H9 (cell line): ENCODE data around the gene PDE1A. TPM values are rescaled to one million over a fixed set of nuclear protein-coding genes. Genes with fewer than 3 reads are reported as not detected.

Experiments
- DNase-seq: peaks from one replicate; pipeline ENCODE4 v3.0.0-alpha.2; 2017
- H2AFZ ChIP-seq: one replicate; pipeline ENCODE4 v1.6.1; 2013; ENCODE audit warnings: mild to moderate bottlenecking, low read length, control low read depth, moderate library complexity
- H2AK5ac ChIP-seq: 2 replicates; pipeline ENCODE4 v1.6.1; 2013; ENCODE audit warnings: low read length, control low read depth, mixed read lengths; ENCODE audit not compliant: insufficient read length
- H2BK120ac ChIP-seq: one replicate; pipeline ENCODE4 v1.6.1; 2013; ENCODE audit warnings: low read depth, mild to moderate bottlenecking, low read length, control low read depth, inconsistent platforms; ENCODE audit not compliant: poor library complexity, severe bottlenecking
- H2BK12ac ChIP-seq: 2 replicates; pipeline ENCODE4 v1.6.1; 2013; ENCODE audit warnings: low read length, control low read depth, mixed read lengths, low read depth; ENCODE audit not compliant: insufficient read length
- H2BK15ac ChIP-seq: 2 replicates; pipeline ENCODE4 v1.6.1; 2013; ENCODE audit warnings: low read depth, low read length, control low read depth
- H2BK20ac ChIP-seq: one replicate; pipeline ENCODE4 v1.6.1; 2013; ENCODE audit warnings: low read depth, mild to moderate bottlenecking, low read length, control low read depth, inconsistent platforms; ENCODE audit not compliant: poor library complexity, severe bottlenecking
- H2BK5ac ChIP-seq: 2 replicates; pipeline ENCODE4 v1.6.1; 2013; ENCODE audit warnings: low read length, control low read depth, mixed read lengths; ENCODE audit not compliant: insufficient read length
- H3K14ac ChIP-seq: 2 replicates; pipeline ENCODE4 v1.6.1; 2013; ENCODE audit warnings: low read length, control low read depth; ENCODE audit not compliant: insufficient read depth
- H3K18ac ChIP-seq: 2 replicates; pipeline ENCODE4 v1.6.1; 2013; ENCODE audit warnings: low read depth, mild to moderate bottlenecking, mixed read lengths, low read length, control low read depth; ENCODE audit not compliant: insufficient read length
- H3K23ac ChIP-seq: 2 replicates; pipeline ENCODE4 v1.6.1; 2013; ENCODE audit warnings: low read length, control low read depth, mixed read lengths, low read depth; ENCODE audit not compliant: insufficient read length
- H3K23me2 ChIP-seq: 2 replicates; pipeline ENCODE4 v1.6.1; 2013; ENCODE audit warnings: low read depth, mild to moderate bottlenecking, mixed read lengths, low read length, control low read depth; ENCODE audit not compliant: insufficient read length, poor library complexity, severe bottlenecking
- H3K27ac ChIP-seq: 2 replicates; pipeline ENCODE4 v1.5.1; 2013; ENCODE audit warnings: low read length, control low read depth, mixed read lengths, low read depth; ENCODE audit not compliant: insufficient read length
- H3K27me3 ChIP-seq: 2 replicates; pipeline ENCODE4 v1.6.1; 2013; ENCODE audit warnings: low read length, control low read depth, inconsistent platforms; ENCODE audit not compliant: insufficient read depth
- H3K4ac ChIP-seq: 2 replicates; pipeline ENCODE4 v1.6.1; 2013; ENCODE audit warnings: low read depth, mild to moderate bottlenecking, control low read depth, inconsistent platforms, low read length, moderate library complexity
- H3K4me1 ChIP-seq: 2 replicates; pipeline ENCODE4 v1.6.1; 2013; ENCODE audit warnings: low read length, control low read depth, inconsistent platforms; ENCODE audit not compliant: insufficient read depth
- H3K4me2 ChIP-seq: 2 replicates; pipeline ENCODE4 v1.6.1; 2013; ENCODE audit warnings: low read length, control low read depth, mixed read lengths; ENCODE audit not compliant: insufficient read length, insufficient read depth
- H3K56ac ChIP-seq: 2 replicates; pipeline ENCODE4 v1.6.1; 2013; ENCODE audit warnings: low read depth, mild to moderate bottlenecking, mixed read lengths, low read length, control low read depth; ENCODE audit not compliant: insufficient read length
- H3K79me1 ChIP-seq: 2 replicates; pipeline ENCODE4 v1.6.1; 2013; ENCODE audit warnings: low read depth, mild to moderate bottlenecking, moderate library complexity, low read length, control low read depth, inconsistent platforms; ENCODE audit not compliant: insufficient read depth, poor library complexity, severe bottlenecking
- H3K79me2 ChIP-seq: 2 replicates; pipeline ENCODE4 v1.6.1; 2013; ENCODE audit warnings: low read length, control low read depth, inconsistent platforms; ENCODE audit not compliant: insufficient read depth
- H3K9ac ChIP-seq: 2 replicates; pipeline ENCODE4 v1.6.1; 2013; ENCODE audit warnings: low read length, control low read depth, mixed read lengths; ENCODE audit not compliant: insufficient read length; ENCODE audit errors: extremely low read depth
- H3K9me3 ChIP-seq: one replicate; pipeline ENCODE4 v1.6.1; 2013; ENCODE audit warnings: low read depth, low read length, inconsistent platforms; ENCODE audit not compliant: control insufficient read depth
- H3T11ph ChIP-seq: one replicate; pipeline ENCODE4 v1.6.1; 2013; ENCODE audit warnings: mild to moderate bottlenecking, low read length, control low read depth, inconsistent platforms
- H4K20me1 ChIP-seq: one replicate; pipeline ENCODE4 v1.6.1; 2013; ENCODE audit not compliant: control insufficient read depth, insufficient read length, insufficient read depth
- H4K5ac ChIP-seq: 2 replicates; pipeline ENCODE4 v1.6.1; 2013; ENCODE audit warnings: low read depth, mild to moderate bottlenecking, mixed read lengths, low read length, control low read depth; ENCODE audit not compliant: insufficient read length
- H4K8ac ChIP-seq: replicated peaks from 2 replicates; pipeline ENCODE4 v1.6.1; 2013; ENCODE audit warnings: low read length, control low read depth, mixed read lengths, low read depth; ENCODE audit not compliant: insufficient read length
- H4K91ac ChIP-seq: 2 replicates; pipeline ENCODE4 v1.6.1; 2013; ENCODE audit warnings: low read depth, mild to moderate bottlenecking, moderate library complexity, mixed read lengths, low read length, control low read depth; ENCODE audit not compliant: insufficient read length
- H3K27ac Mint-ChIP-seq, 3 experiments: 2 replicates in 2 of 3; 3 replicates in 1 of 3; pipeline ENCODE4 v1.8.0; 2020 to 2021; ENCODE audit warnings: mixed read lengths in 3 of 3, mild to moderate bottlenecking in 1 of 3, moderate library complexity in 1 of 3
- H3K27me3 Mint-ChIP-seq: 2 replicates; pipeline ENCODE4 v1.8.0; 2021; ENCODE audit warnings: low read depth, mild to moderate bottlenecking, moderate library complexity, mixed read lengths
- H3K36me3 Mint-ChIP-seq, 3 experiments: 2 replicates in 2 of 3; 3 replicates in 1 of 3; pipeline ENCODE4 v1.8.0; 2020 to 2021; ENCODE audit warnings: low read depth in 3 of 3, mixed read lengths in 3 of 3; ENCODE audit not compliant: insufficient read depth in 1 of 3
- H3K4me1 Mint-ChIP-seq, 2 experiments: 2 replicates each; pipeline ENCODE4 v1.8.0; 2020; ENCODE audit warnings: mixed read lengths in 2 of 2
- H3K4me3 Mint-ChIP-seq, 2 experiments: 2 replicates in 1 of 2; 3 replicates in 1 of 2; pipeline ENCODE4 v1.8.0; 2020 to 2021; ENCODE audit warnings: mild to moderate bottlenecking in 2 of 2, mixed read lengths in 2 of 2, moderate library complexity in 1 of 2
- H3K9me3 Mint-ChIP-seq, 2 experiments: 2 replicates in 1 of 2; 3 replicates in 1 of 2; pipeline ENCODE4 v1.8.0; 2020; ENCODE audit warnings: mild to moderate bottlenecking in 2 of 2, mixed read lengths in 2 of 2, moderate library complexity in 1 of 2
- CTCF ChIP-seq: fragments of 200-600 bp; sonication (generic); conservative IDR thresholded peaks from 3 replicates; pipeline ENCODE4 v1.8.0; 2021; ENCODE audit warnings: antibody characterized with exemption, mild to moderate bottlenecking
- WGBS: extraction: QIAGEN DNeasy Blood & Tissue Kit; methylation state at CpG from one replicate; pipeline ENCODE4 v1.1.7; 2013; ENCODE audit warnings: missing lambda C conversion rate, low lambda C conversion rate, mixed read lengths; ENCODE audit not compliant: insufficient read length; ENCODE audit errors: extremely low coverage; 5-methylcytosine and 5-hydroxymethylcytosine counted together
- total RNA-seq: library from RNA; stranded (reverse); gene quantifications from 2 replicates; pipeline ENCODE4 v1.2.1, GENCODE V29; 2021

Gene PDE1A
- total RNA-seq, 1 experiment from 2014 or later = 0.11 TPM

GRCh38 chr2:182165202-182165601 lies 261.6 kb downstream of the PDE1A start:
- H3K4me1 ChIP-seq = no peaks in the 10 kb centered on the region
- H4K5ac ChIP-seq = no peak overlapping the region
- no peaks in the 10 kb centered on the region for H3K9me3 ChIP-seq
- no peak overlapping the region for H3K4ac ChIP-seq
- no peaks in the 10 kb centered on the region for H3K79me1 ChIP-seq
- Mint-ChIP-seq H3K27ac (no peak overlapping the region), H3K9me3 (no peaks in the 10 kb centered on the region), H3K4me3 (no peak overlapping the region), H3K27me3 (no peaks in the 10 kb centered on the region), H3K4me1 (no peaks in the 10 kb centered on the region; a peak in 1 of 4 replicates), H3K36me3 (no peaks in the 10 kb centered on the region)
- DNase-seq = no peak
- no peaks in the 10 kb centered on the region for H3K23me2 ChIP-seq
- no peak overlapping the region for H2BK5ac ChIP-seq
- no peak overlapping the region for H2BK120ac ChIP-seq
- H3K18ac ChIP-seq = no peak overlapping the region
- no peak overlapping the region for H3K9ac ChIP-seq
- no peak overlapping the region for H2AFZ ChIP-seq
- no peak overlapping the region for H3K27ac ChIP-seq
- WGBS = no CpG with 5 or more reads among the region's 2 CpGs
- no peak overlapping the region for H4K91ac ChIP-seq
- no peak overlapping the region for H3T11ph ChIP-seq
- no peak overlapping the region for H3K14ac ChIP-seq
- no peak for TF ChIP-seq CTCF
- H2BK20ac ChIP-seq = no peak overlapping the region
- H3K79me2 ChIP-seq = no peaks in the 10 kb centered on the region
- H3K23ac ChIP-seq = no peak overlapping the region
- no peak overlapping the region for H2BK12ac ChIP-seq
- H2BK15ac ChIP-seq = no peak overlapping the region
- H4K20me1 ChIP-seq = no peaks in the 10 kb centered on the region
- H3K27me3 ChIP-seq = no peaks in the 10 kb centered on the region
- no peak overlapping the region for H3K56ac ChIP-seq
- no peak overlapping the region for H3K4me2 ChIP-seq
- H4K8ac ChIP-seq = no peak overlapping the region
- no peak overlapping the region for H2AK5ac ChIP-seq
